Cardiac fibroblast (primary cell): Measurements from ENCODE around the gene PPP1R14C.
A peak's percentile ranks its signal among the peaks of the same experiment; 100 is the strongest.

Experiments
- DNase-seq, 2 donors: peaks; one replicate each; pipeline versions ENCODE4 v3.0.0 to v3.0.0-alpha.2; 2010; ENCODE audit warnings: low read depth in 2 of 2
- H3K4me3 ChIP-seq, 2 donors: replicated peaks in 1 of 2; 1 replicate in 1 of 2; 2 replicates in 1 of 2; pipeline ENCODE4 v1.5.1; 2011; ENCODE audit warnings: low read depth in 2 of 2, low read length in 2 of 2, mild to moderate bottlenecking in 2 of 2, moderate library complexity in 1 of 2
- TF ChIP-seq, protein P1 (sequence below): IDR thresholded peaks from one replicate; pipeline ENCODE4 v1.5.1; 2011; ENCODE audit warnings: low read depth, mild to moderate bottlenecking, low read length, inconsistent platforms

The PPP1R14C gene

DNA sequence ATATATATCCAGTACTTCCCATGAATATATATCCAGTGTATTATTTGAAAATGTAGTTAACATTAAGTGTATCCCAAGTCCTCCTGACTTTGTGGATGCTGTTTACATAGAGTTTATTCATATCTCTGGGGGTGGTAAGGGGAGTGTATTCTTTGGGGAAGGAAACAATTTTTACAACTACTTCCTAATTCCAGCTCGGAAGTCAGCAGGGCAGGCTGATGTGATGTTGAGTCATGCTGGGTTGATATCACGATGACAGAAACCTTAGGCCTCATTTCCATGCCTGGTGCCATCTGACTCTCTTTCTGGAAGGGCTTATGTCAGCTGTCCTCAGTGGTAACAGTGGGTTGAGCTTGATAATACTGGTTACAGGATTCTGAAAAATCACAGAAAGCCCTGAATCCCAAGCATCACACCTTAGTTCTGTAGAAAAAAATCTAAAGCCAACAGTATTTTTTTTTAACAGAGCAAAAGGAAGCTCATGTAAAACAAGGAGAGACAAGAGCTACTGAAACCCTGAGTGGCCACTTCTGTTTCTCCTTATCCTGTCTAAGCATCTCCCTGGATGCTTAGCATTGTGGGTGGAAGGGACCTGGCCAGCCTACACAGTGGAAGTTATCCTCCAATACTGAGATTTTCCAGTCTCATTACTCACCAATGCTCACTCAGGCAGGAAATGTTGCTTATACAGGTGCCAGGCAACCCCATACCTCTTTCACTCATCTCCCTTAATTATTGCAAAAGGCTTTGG, 150.8 kb downstream of the PPP1R14C start:
- TF ChIP-seq, protein P1, sequence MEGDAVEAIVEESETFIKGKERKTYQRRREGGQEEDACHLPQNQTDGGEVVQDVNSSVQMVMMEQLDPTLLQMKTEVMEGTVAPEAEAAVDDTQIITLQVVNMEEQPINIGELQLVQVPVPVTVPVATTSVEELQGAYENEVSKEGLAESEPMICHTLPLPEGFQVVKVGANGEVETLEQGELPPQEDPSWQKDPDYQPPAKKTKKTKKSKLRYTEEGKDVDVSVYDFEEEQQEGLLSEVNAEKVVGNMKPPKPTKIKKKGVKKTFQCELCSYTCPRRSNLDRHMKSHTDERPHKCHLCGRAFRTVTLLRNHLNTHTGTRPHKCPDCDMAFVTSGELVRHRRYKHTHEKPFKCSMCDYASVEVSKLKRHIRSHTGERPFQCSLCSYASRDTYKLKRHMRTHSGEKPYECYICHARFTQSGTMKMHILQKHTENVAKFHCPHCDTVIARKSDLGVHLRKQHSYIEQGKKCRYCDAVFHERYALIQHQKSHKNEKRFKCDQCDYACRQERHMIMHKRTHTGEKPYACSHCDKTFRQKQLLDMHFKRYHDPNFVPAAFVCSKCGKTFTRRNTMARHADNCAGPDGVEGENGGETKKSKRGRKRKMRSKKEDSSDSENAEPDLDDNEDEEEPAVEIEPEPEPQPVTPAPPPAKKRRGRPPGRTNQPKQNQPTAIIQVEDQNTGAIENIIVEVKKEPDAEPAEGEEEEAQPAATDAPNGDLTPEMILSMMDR: no peak
- H3K4me3 ChIP-seq: no peak overlapping the region
- DNase-seq: peak; percentile 67 to 77

- no peak overlapping the region for H3K4me3 ChIP-seq
- DNase-seq: no peak
- TF ChIP-seq, protein P1: no peak
These were observed 154.0 kb downstream of the PPP1R14C start for GRCh38 chr6:150296890-150297289.

DNA sequence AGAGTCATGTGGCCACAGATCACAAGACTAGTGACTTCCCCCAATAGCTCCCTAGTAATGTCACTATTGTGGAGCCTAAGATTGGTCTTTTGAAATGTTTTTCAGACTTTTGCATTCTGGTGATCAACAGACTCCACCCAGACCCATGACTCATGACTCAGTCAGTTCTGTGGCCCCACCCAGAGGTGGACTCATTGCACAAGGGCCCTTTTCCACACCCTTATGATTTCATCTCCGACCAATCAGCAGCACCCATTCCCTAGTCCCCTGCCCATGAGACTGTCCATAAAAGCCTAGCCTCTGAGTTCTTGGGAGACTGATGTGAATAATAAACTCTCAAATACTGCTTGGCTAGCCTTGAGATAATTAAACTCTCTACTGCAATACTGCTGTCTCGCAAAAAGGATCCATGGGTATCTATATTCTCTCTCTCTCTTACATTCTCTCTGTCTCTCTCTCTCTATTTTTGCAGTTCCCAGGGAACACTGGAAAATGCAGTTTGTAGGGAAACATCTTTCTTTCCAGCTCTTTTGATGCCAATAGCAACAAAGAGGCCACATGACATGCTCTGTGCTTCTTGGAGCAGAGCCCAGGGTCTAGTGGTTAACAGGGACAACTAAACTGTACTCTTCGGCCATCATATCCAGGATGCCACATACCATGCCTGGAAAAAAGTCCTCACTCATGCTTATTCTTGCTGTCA, 154.6 kb downstream of the PPP1R14C start:
- TF ChIP-seq, protein P1: no peak
- H3K4me3 ChIP-seq: no peak overlapping the region
- DNase-seq: peak; percentile 73 to 93

DNA sequence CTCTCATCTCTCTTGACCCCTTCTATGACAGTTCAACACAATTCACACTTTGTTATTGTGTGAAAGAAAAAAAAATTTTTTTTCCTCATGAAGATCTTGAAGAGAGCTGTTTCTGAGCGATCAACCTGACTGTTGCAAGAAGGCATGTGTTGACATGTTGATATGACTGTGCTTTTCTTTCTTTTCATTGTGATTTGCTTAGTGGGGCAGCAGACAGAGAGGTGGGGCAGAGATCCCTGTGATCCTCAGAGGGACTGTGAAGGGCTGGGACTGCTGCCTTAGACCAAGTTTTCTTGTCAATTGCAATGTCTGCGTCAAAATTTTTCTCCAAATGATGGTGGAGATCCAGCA, 155.2 kb downstream of the PPP1R14C start:
- no peak overlapping the region for H3K4me3 ChIP-seq
- no peak for DNase-seq
- TF ChIP-seq, protein P1: no peak

DNA sequence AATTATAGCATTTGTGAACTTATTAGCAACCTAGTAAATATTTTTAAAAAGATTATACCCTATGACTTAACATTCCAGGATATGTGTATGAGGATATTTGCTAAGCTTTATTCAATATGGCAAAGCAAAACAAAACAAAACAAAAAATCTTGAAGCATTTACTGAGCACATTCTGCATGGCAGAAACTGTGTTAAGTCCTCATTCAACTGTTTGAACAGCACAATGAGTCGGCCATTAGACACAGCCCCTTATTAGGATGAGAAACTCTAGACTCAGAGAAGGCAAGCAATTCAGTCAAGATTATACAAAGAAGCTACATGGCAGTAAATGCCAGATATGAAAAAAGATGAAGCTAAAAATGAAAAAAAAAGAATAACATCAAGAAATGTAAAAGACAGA, 155.8 kb downstream of the PPP1R14C start:
- no peak overlapping the region for H3K4me3 ChIP-seq
- TF ChIP-seq, protein P1: no peak
- DNase-seq: no peak
